Mucosa of gallbladder (tissue), 1 donor: ENCODE results near the gene RAPGEF4. TPM values are rescaled to one million over a fixed set of nuclear protein-coding genes. Genes with fewer than 3 reads are reported as not detected.

Source experiments
- DNase-seq: peaks from one replicate; pipeline ENCODE4 v3.0.0-alpha.2; 2020; ENCODE audit warnings: low spot score
- total RNA-seq: library from RNA; stranded (reverse); gene quantifications from one replicate; pipeline ENCODE4 v1.2.1, GENCODE V29; 2021
- donor health status: DM: no; HTN: no; CAD: no.

The RAPGEF4 gene
- total RNA-seq, 1 donor from 2014 or later: 6.4 TPM

GRCh38 chr2:172823261-172823850 lies 87.7 kb downstream of the RAPGEF4 start:
- no peak for DNase-seq

DNA sequence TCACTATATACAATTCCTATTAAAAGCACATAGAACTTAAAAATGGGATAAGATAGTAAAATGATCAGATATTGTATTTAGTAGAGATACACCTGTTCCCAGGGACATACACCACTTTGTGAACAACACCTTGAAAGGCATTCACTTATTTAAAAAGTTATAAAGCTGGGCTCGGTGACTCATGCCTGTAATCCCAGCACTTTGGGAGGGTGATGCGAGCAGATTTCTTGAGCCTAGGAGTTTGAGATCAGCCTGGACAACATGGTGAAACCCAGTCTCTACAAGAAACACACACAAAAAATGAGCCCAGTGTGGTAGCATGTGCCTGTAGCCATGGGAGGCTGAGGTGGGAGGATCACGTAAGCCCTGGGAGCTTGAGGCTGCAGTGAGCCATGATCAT lies 90.9 kb downstream of the RAPGEF4 start:
- DNase-seq: no peak

DNA sequence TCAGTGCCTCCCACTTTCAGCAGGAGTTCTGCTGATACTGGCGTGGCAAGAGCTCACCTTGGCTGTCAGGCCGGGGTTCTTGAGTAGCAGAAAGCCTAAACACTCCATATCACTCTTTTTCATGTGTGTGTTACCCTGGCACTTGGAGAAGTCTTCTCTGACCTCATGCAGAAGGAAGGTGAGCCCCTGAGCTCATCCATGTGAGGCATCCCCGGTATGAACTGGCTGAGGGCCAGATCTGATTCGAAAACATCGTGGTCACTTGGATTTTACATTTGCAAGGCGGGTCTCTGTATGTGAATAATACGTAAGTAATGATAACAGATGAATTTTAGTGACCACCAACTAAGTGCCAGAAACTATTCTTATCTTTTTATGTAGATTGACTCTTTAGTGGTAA lies 93.6 kb downstream of the RAPGEF4 start:
- no peak for DNase-seq

DNA sequence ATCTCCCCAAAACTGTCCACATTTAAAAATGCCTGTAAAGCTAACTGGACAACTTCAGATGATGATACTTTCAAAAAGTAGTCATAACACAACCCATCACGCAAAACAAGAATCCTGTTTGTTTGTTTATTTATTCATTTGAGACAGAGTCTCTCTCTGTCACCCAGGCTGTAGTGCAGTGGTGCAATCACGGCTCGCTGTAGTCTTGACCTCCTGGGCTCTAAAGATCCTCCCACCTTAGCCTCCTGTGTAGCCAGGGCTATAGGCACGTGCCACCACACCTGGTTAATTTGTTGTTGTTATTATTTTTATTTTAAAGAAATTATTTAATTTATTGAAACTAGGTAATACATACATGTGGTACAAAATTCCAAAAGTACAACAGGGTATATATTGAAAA lies 94.8 kb downstream of the RAPGEF4 start:
- DNase-seq: no peak

GRCh38 chr2:172833898-172834297 lies 98.3 kb downstream of the RAPGEF4 start:
- no peak for DNase-seq

DNA sequence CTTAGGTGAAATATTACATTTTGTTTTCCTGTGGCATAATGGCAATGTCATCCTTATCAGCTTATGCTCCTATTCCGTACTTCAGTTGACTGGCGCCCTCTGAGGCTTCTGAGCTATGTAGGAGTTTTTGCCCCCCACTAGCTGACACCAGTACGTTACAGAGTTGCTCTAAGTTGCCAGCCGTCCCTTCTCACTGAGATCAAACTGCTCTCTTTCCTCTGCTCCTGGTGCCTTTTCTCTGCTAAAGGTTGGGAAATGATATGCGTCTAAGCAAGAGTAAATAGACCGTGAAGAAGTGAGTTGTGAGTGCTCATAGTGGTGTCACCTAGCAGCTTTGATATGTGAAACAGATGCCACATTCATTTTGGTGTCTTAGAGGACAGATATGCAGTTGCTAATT lies 99.2 kb downstream of the RAPGEF4 start:
- DNase-seq: no peak

DNA sequence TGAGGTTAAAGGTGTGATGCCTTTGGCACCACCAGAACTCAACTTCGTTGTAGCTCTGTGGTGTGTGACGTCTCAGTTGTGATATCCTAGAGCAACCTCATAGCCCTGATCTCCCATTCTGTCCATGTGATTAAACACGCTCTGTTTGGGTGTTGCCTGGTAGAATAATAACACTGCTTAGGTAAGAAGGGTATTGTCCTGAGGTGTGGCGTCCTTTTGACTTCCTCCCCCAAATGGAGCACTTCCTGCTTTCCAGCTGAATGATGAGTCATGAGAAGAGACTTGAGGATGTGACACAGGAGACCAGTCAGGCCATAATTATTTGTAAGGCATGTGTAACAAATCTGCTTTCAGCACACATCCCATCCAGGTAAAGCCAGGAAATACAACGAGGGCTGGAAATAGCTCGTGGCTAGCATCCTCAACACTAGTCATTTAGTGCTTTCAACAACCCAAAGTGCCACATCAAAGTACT lies 100.7 kb downstream of the RAPGEF4 start:
- no peak for DNase-seq

GRCh38 chr2:172836827-172837226 lies 101.2 kb downstream of the RAPGEF4 start:
- no peak for DNase-seq

- no peak for DNase-seq
Measured at GRCh38 chr2:172839446-172839845, 103.8 kb downstream of the RAPGEF4 start.

DNA sequence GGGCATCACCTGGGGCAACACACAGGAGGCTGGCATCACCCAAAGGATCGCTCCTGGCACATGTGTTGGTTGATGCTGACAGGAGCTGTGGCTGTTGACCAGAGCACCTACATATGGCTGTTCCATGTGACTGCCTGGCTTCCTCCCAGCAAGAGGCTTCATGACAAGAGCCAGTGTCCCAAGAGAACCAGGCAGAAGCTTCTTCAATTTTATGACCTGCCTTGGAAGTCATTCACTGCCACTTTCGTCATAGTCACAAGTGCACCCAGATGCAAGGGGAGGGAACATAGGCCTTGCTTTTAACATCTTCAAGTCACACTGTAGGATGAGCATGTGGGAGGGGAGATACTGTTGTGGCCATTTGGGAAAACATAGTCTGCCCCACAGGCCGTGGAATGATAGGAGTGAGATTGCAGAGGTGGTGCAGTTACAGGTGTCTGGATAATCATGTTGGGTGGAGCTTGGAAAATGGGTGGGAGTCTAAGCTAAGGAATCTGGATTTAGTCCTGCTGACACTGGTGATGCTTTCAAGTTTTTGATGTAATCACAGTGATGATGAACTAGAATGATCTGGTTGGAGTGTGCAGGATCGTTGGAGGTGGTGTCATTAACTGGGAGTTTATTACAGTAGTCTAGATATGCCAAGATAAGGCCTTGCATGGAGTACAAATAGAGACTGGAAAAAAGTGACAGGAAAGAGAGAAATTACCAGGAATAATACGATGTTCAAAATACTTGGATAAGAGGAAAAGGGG lies 107.0 kb downstream of the RAPGEF4 start:
- DNase-seq: no peak

GRCh38 chr2:172843266-172843582 lies 107.6 kb downstream of the RAPGEF4 start:
- DNase-seq: no peak

GRCh38 chr2:172843902-172844715 lies 108.5 kb downstream of the RAPGEF4 start:
- DNase-seq: no peak

- DNase-seq: no peak
Measured at GRCh38 chr2:172845028-172845630, 109.5 kb downstream of the RAPGEF4 start.

- no peak for DNase-seq
Measured at GRCh38 chr2:172846551-172846950, 110.9 kb downstream of the RAPGEF4 start.

- DNase-seq: no peak
Measured at GRCh38 chr2:172847188-172847587, 111.5 kb downstream of the RAPGEF4 start.

GRCh38 chr2:172848519-172848918 lies 112.9 kb downstream of the RAPGEF4 start:
- no peak for DNase-seq

DNA sequence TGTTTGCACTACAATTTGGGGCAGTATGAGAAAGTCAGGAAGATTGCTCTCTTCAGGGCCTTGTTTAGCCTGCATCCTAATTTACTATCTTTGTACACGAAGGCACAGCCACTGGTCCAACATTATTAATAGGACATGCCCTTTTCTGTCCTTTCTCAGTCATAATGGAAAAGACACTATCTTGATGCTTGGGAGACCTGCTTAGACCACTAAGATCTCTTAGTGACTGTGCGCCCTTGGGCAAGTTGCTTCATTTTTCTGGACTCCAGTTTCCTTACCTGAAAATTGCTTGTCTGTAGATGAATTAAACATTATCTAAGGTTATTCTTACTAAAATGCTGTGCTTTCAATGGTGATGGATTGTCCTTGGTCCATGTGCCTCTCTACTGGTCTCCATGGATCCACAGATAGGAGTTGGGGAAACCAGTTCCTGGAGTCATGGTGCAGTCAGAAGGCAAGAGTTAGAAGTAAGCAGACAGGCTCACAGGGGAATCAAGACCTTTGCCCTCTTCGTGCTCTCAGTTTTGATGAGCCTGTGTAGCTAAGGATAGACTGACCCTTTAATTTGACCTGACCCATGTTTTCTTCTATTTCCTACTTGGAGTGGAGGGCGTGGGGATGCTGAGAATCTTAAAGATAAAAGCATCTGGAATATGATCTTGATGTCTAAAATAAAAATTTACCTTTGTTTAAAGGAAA lies 114.0 kb downstream of the RAPGEF4 start:
- no peak for DNase-seq

DNA sequence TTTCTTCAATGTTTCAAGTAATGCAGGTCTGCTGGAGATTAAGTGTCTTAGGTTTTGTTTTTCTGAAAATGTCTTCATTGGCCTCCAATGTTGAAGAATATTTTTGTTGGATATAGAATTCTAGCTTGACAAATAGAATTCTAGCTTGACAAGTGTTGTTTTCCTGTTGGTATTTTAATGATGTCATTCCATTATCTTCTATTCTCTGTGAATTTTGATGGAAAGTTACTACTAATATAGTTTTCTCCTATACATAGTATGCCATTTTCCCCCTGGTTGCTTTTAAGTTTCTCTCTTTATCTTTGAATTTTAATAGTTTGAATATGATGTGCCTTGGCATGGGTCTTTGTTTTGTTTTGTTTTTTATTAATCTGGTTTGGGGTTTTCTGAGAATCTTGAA lies 119.9 kb downstream of the RAPGEF4 start:
- DNase-seq: no peak

DNA sequence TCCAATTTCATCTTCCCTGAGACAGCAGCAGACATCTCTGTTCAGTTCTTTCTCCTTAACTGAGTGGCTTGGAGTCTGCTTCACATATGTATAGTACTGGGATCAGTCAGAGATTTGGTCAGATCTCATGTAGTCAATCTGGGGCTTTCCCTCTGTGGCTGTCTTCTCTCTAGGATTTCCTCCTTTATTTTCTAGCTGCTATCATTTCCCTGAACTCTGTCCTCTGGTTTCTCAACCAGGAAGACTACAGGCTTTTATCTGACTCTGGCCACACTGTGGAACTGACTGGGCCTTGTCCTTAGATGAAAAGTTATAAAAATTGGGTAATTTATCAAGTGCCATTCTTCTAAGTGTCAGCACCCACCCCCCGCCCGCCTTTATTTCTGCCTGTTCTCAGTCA lies 121.0 kb downstream of the RAPGEF4 start:
- no peak for DNase-seq

DNA sequence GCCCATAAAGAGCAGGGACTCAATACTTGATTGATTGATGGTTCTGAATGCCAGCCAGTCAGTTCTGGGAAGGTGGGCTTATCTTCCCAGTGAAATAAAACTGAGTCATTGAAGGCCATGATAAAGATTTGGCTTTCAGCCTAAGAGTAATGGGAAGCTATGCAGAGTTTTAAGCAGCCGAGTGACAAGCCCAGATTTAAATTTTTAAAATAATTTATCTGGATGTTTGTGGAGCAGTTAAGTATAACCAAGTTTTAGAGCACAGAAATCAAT lies 122.8 kb downstream of the RAPGEF4 start:
- no peak for DNase-seq

DNA sequence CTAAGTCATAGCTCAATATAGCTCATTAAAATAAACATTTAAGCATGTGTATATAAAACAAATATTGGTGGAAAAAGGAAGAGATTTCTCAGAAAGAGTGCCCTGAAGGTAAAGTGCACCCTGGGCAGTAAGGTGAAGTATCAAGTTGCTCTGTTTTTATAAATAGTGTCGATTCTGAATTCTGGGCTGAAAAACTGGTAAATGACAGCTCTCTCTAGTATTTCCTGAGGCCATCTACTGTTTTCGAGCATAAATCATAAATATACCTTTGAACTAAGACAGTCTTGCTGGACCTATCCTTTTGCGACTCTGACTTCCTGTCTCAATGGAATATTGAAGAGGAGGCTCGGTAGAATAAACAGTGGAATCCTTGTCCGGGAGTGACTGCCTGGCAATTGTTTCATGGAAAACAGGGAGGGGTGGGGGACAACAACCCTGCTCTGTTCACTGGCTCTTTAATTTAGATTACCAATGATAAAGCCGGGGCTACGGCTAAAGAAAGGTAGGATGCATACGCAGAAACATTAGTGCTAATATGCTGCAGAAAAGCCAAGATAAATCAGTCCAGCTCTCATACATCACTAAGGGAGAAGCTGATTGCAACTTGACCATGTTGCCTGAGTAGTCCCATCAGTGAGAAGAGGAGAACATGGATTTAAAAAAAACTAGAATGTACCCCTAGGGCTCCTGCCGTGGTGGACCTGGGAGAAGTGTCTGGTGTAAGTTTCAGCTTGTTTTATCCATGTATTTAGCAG lies 124.1 kb downstream of the RAPGEF4 start:
- no peak for DNase-seq
